ENCODE data around the gene CIRBP. TPM values are rescaled to one million over a fixed set of nuclear protein-coding genes. Genes with fewer than 3 reads are reported as not detected.

The CIRBP gene
- total and polyA plus RNA-seq, 2 donors (not counting 1 experiment from before 2014, with no cell fraction given), result 643 to 1,164 TPM

GRCh38 chr19:1243768-1244692 is 25.1 kb upstream of the CIRBP start:
- Histone ChIP-seq H3K9me3 (ENCODE audit: control extremely low read depth in 1 of 3, control insufficient read depth in 2 of 3, insufficient read depth in 1 of 3, low read length in 2 of 3) (no peaks in the 10 kb centered on the region), H3K27me3 (replicated peaks in 1 of 4; ENCODE audit: control extremely low read depth in 1 of 4, control insufficient read depth in 3 of 4, insufficient read depth in 4 of 4, low read length in 3 of 4) (no peaks in the 10 kb centered on the region), H3K4me1 (ENCODE audit: control insufficient read depth in 2 of 2, insufficient read depth in 2 of 2, low read length in 2 of 2) (peaks cover 37 to 61% of the 10 kb centered on the region in 2 donors), H3K9ac (ENCODE audit: low read length) (peak overlapping the region; percentile 56), H3K27ac (ENCODE audit: low read length in 2 of 2) (peak overlapping the region; percentile 48 to 53), H3K79me2 (ENCODE audit: control insufficient read depth, insufficient read depth, low read length) (peaks cover 23% of the 10 kb centered on the region), H4K20me1 (ENCODE audit: control insufficient read depth, insufficient read depth, low read length, poor library complexity, severe bottlenecking) (peaks cover 17% of the 10 kb centered on the region), H3K4me2 (replicated peaks; ENCODE audit: low read depth, low read length, poor library complexity, severe bottlenecking) (peak overlapping the region; percentile 90), H3K4me3 (ENCODE audit: control extremely low read depth in 1 of 5, extremely low read depth in 1 of 5, insufficient read depth in 1 of 5, low read depth in 2 of 5, low read length in 4 of 5) (peak overlapping the region in 4 of 5 experiments; percentile 10 to 52 (median 30)), H3K36me3 (replicated peaks in 1 of 2; ENCODE audit: control extremely low read depth in 1 of 2, control insufficient read depth in 1 of 2, extremely low read depth in 1 of 2, insufficient read depth in 2 of 2, low read length in 1 of 2) (peaks cover 0 to 4% of the 10 kb centered on the region in 2 experiments), H2AFZ (ENCODE audit: insufficient read depth, low read depth, low read length, poor library complexity, severe bottlenecking) (peak overlapping the region; percentile 59)
- Mint-ChIP-seq H3K9me3 (ENCODE audit: insufficient read depth) (no peaks in the 10 kb centered on the region), H3K4me3 (peak overlapping the region; percentile 84), H3K27ac (peak overlapping the region; percentile 95), H3K4me1 (peaks cover 34% of the 10 kb centered on the region), H3K27me3 (no peaks in the 10 kb centered on the region)
- ATAC-seq (ENCODE audit: low read depth), result peak; percentile 42
- peak; percentile 91 for DNase-seq
- CTCF ChIA-PET, result interaction anchor here (0.5 to 8.0 kb wide), 46 partner anchors 10 to 380 kb away, joined by 3 to 658 read pairs (median 4); partner anchors contain the start of genes ABCA7, CIRBP, FAM174C and MED16
- POLR2A ChIA-PET, result interaction anchor here (0.7 to 7.8 kb wide), 10 partner anchors 9 to 217 kb away, joined by 3 to 402 read pairs (median 10); partner anchors contain the start of genes ARHGAP45, CIRBP, CNN2 and FAM174C
- WGBS (ENCODE audit: insufficient coverage), result 59% methylated on average over 33 of the region's 33 CpGs
- intact Hi-C loops (cut with micrococcal nuclease), result loop anchor here (1.0 to 10.0 kb wide), 8 partner anchors 22 to 1941 kb away; partner anchors contain the start of genes CNN2, GPX4, NCLN and NDUFS7
- TF ChIP-seq EZH2 (IDR thresholded peaks at IDR 0.05; ENCODE audit: borderline replicate concordance, insufficient read depth, low read depth, low read length, poor library complexity, severe bottlenecking) (no peak), CTCF (IDR thresholded peaks at IDR 0.05) (peak; percentile 89)
